GM23338 (cell line): Measurements from ENCODE around the gene SUCLG2.

ENCODE experiments used
- CREB1 ChIP-seq: fragments of 250-450 bp; sonication (Bioruptor Pico); IDR thresholded peaks from 2 replicates; pipeline ENCODE4 v1.5.0; 2020; ENCODE audit warnings: low read depth, mild to moderate bottlenecking, moderate library complexity
- JUNB ChIP-seq: IDR thresholded peaks from one replicate; pipeline ENCODE4 v1.6.1; 2016; ENCODE audit warnings: antibody characterized with exemption; ENCODE audit not compliant: unreplicated experiment
- POLR2AphosphoS5 ChIP-seq: IDR thresholded peaks from 2 replicates; pipeline ENCODE4 v1.6.1; 2016; ENCODE audit warnings: antibody characterized with exemption, low read depth
- TF ChIP-seq, protein P1 (sequence below), 2 experiments: fragments of 200-600 bp in 1 of 2; sonication (generic) in 1 of 2; conservative IDR thresholded peaks; 2 replicates each; pipeline versions ENCODE4 v1.5.1 to v1.6.1; 2016 to 2017; ENCODE audit warnings: antibody characterized with exemption in 2 of 2, low read depth in 2 of 2, mild to moderate bottlenecking in 2 of 2, moderate library complexity in 1 of 2

- TF ChIP-seq, protein P1, sequence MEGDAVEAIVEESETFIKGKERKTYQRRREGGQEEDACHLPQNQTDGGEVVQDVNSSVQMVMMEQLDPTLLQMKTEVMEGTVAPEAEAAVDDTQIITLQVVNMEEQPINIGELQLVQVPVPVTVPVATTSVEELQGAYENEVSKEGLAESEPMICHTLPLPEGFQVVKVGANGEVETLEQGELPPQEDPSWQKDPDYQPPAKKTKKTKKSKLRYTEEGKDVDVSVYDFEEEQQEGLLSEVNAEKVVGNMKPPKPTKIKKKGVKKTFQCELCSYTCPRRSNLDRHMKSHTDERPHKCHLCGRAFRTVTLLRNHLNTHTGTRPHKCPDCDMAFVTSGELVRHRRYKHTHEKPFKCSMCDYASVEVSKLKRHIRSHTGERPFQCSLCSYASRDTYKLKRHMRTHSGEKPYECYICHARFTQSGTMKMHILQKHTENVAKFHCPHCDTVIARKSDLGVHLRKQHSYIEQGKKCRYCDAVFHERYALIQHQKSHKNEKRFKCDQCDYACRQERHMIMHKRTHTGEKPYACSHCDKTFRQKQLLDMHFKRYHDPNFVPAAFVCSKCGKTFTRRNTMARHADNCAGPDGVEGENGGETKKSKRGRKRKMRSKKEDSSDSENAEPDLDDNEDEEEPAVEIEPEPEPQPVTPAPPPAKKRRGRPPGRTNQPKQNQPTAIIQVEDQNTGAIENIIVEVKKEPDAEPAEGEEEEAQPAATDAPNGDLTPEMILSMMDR (conservative IDR thresholded peaks at IDR 0.05; ENCODE audit: low read depth in 2 of 2) = no peak
- TF ChIP-seq POLR2AphosphoS5 = no peak
- TF ChIP-seq CREB1 (CRISPR knock-in tag) = no peak
- no peak for TF ChIP-seq JUNB
Measured at GRCh38 chr3:67653425-67654098, 850 bp downstream of the SUCLG2 start.
